HG03066 (cell line): ENCODE data around the gene MORN5.

ENCODE experiments used
- ATAC-seq: cut with Tn5 transposase; IDR thresholded peaks from one replicate; pipeline ENCODE4 v1.9.1; 2021; ENCODE audit warnings: low read depth; ENCODE audit not compliant: unreplicated experiment

MORN5 gene

GRCh38 chr9:122212473-122213004, 52.8 kb downstream of the MORN5 start:
- no peak for ATAC-seq

GRCh38 chr9:122213102-122213588, 53.4 kb downstream of the MORN5 start:
- no peak for ATAC-seq

GRCh38 chr9:122213589-122214413, 54.1 kb downstream of the MORN5 start:
- ATAC-seq = no peak

- ATAC-seq = no peak
These were observed 54.8 kb downstream of the MORN5 start for GRCh38 chr9:122214507-122214906.

- no peak for ATAC-seq
These were observed 56.0 kb downstream of the MORN5 start for GRCh38 chr9:122215663-122216062.

- no peak for ATAC-seq
These were observed 56.6 kb downstream of the MORN5 start for GRCh38 chr9:122216138-122216797.

GRCh38 chr9:122216798-122217418, 57.2 kb downstream of the MORN5 start:
- ATAC-seq = no peak

- no peak for ATAC-seq
These were observed 57.9 kb downstream of the MORN5 start for GRCh38 chr9:122217640-122218039.

- ATAC-seq = no peak
These were observed 58.6 kb downstream of the MORN5 start for GRCh38 chr9:122218071-122218934.

GRCh38 chr9:122218935-122219855, 59.5 kb downstream of the MORN5 start:
- ATAC-seq = no peak

- no peak for ATAC-seq
These were observed 60.4 kb downstream of the MORN5 start for GRCh38 chr9:122219856-122220672.

- no peak for ATAC-seq
These were observed 61.0 kb downstream of the MORN5 start for GRCh38 chr9:122220673-122221182.

- no peak for ATAC-seq
These were observed 61.6 kb downstream of the MORN5 start for GRCh38 chr9:122221183-122221811.

GRCh38 chr9:122222791-122223190, 63.1 kb downstream of the MORN5 start:
- no peak for ATAC-seq

GRCh38 chr9:122223435-122223834, 63.7 kb downstream of the MORN5 start:
- ATAC-seq = no peak

- ATAC-seq = no peak
These were observed 65.8 kb downstream of the MORN5 start for GRCh38 chr9:122225312-122226141.
